H54 (cell line): ENCODE measurements around the gene NHLRC4.

Experiments
- DNase-seq: peaks from one replicate; pipeline ENCODE4 v3.0.0; 2011; ENCODE audit warnings: low spot score, mixed read lengths; ENCODE audit not compliant: insufficient read length
- FAIRE-seq: peaks from 3 replicates; lab custom pipeline; 2011; peaks lifted over from hg19 to GRCh38; lab: Jason Lieb, UNC
- POLR2A ChIP-seq: IDR thresholded peaks from 2 replicates; pipeline ENCODE4 v1.6.1; 2011; ENCODE audit warnings: low read depth, mild to moderate bottlenecking, low read length

NHLRC4 gene

DNA sequence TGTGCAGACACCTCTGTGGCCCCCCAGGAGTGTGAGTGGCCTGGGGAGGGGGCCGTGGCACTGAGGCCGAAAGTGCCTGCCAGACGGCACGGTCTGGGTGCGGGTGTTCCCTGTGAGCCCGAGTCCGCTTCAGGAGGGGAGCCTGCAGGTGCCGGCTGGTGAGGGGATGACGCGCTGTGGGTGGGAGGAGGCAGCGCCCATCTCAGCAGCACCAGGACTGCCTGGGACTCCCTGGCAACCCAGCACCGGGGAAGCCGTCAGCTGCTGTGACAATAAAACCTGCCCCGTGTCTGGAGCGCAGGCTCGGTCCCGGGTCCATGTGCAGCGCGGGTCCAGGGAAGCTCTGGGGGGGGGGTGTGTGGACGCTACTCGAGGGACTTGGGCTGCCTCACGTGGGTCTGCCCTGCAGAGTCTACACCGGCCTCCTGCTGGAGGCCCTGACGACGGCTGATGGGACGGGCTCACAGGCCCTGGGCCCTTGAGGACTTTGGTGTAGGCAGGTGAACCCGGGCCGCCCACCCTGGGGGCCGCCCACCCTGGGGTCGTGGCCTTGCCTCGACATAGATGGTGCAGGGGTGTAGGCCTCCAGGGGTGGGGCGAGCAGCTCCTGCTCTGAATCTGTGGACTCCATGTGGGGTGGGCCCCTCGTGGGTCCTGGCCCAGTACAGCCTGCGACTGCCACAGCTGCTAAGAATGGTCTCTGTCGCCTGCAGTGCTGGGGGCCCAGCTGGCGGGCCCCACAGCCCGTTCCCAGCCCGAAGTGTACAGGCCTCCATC lies 17.2 kb downstream of the NHLRC4 start:
- FAIRE-seq (no peak), DNase-seq (no peak)
- TF ChIP-seq POLR2A: no peak

DNA sequence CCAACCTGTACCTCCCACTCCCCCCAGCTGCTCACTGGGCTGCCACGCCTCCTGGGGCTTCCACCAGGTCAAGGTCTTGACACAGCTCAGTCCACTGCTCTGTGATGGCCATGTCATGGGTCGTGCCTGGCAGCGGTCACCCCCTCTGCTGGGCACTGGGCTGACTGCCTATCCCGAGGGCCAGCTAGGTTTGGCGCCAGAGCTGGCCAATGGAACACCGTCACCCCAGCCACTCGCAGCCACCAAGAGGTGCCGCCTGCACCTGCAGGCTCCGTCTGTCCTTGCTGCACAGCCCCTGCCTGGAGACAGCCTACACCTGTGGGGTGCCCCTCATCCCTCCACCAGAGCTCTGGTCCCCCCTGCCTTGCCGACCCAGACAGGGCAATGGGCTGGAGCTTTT lies 18.5 kb downstream of the NHLRC4 start:
- FAIRE-seq: no peak
- DNase-seq: no peak
- TF ChIP-seq POLR2A: no peak

DNA sequence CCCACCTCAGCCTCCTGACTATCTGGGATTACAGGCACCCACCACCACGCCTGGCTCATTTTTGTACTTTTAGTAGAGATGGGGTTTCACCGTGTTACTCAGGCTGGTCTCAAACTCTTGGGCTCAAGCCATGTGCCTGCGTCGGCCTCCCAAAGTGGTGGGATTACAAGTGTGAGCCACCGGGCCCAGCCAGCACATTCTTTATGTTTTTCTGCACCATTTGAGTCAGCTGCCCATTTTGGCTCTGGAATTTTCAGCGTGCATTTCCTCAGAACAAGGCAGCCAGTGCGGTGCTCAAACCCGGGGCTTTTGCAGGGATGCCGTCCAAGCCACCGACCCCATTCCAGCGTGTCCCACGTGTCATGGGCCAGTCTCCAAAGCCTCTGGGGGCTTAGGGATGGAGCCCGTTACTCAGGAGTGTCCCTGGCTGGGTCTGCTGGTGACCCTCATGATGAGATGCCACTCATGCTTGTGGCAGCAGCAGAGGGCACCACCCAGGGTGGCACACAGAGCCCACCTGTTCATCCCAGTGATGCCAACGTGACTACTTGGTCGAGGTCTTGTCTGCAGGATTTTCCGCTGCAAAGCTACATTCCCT lies 19.3 kb downstream of the NHLRC4 start:
- FAIRE-seq: no peak
- peak; percentile 17; the same call in 1 of the 2 replicates for TF ChIP-seq POLR2A
- DNase-seq: no peak

DNA sequence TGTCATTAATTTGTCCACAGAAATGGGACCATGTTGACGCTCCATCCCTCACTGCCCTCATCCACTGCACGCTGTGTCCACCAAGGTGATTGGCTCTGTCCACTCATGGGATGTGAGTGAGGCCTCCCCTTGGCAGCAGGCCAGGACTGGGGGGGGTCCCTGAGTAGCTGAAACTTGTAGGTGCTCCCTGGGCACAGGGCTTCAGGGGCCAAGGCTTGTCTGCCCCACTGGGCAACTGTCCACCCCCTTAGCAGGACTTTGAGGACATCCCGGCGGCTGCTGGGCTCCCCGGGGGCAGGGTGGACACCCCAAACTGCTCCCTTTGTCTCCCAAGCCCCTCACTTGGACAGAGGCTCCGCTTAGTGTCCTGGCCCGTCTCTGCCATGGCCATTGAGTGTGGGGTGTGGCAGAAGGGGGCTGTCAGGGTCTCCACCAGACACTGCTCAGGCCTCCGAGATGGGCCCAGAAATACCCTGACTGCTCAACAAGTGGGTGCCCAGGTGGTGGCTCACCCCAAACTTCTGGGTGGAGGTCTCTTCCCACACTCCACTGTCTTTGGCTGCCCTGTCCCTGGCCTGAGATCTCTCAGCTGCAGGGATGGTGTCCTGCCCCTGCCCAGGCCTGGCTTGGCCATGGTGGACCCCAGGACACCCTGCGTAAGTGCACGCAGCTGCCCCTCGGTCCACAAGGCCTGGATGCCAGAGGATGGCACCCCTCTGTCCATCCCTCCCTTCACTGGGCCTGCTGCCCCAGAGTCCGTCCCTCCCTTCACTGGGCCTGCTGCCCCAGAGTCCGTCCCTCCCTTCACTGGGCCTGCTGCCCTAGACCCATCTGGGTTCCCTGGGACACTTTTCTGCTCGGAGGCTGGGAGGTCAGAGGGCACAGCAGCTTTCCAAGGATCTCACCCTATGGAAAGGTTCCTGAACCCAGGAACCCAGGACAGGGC lies 20.1 kb downstream of the NHLRC4 start:
- FAIRE-seq (no peak), DNase-seq (no peak)
- peak; percentile 29; the same call in 1 of the 2 replicates for TF ChIP-seq POLR2A

DNA sequence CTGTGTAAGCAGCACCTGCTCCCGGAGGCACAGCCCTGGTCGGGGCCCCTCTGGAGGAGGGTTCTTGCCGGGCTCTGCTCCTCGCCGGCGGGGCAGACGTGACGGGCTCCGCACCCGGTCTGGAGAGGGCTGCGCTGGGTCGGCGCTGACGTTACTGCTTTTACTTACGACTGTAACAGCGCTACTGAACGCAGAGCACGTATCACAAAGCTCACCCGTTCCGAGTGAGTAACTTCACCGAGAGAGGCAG lies 21.8 kb downstream of the NHLRC4 start:
- DNase-seq (no peak), FAIRE-seq (no peak)
- TF ChIP-seq POLR2A: peak; percentile 5; the same call in 1 of the 2 replicates

DNA sequence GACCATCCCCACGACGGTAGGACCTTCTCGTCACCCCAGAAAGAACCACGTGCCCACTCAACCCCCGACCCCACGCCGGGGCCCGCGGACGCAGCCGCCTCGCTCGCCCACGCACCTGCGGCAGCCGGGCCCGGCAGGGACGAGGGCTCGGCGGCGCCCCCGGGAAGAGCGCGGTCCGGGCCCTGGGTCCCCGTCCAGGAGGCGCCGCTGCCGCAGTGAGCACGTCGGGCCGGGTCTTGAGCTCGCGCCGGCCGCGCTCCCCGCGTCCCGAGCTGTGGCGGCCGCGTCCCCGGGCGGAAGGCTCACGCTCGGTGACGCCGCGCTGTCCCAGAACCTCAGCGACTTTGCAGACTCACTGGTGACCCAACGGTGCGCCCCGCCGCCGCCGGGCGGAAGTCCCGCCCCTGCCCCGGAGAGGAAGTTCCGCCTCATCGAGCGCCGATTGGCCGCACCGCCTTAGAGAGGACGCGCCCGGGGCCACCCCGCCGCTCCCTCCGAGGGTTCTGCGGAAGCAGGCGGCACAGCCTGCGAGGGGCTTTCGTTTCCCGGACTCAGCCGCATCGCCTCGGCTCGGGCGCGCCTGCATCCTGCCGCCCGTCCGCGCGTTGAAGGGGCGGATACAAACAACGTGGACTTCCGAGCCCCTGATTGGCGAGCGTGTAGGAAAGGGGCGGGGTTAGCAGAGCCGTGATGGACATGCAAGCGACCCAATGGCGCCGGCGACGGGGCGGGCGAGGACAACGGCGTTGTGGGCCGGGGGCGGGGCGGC lies 22.3 kb downstream of the NHLRC4 start:
- FAIRE-seq: no peak
- peak; percentile 86 for TF ChIP-seq POLR2A

DNA sequence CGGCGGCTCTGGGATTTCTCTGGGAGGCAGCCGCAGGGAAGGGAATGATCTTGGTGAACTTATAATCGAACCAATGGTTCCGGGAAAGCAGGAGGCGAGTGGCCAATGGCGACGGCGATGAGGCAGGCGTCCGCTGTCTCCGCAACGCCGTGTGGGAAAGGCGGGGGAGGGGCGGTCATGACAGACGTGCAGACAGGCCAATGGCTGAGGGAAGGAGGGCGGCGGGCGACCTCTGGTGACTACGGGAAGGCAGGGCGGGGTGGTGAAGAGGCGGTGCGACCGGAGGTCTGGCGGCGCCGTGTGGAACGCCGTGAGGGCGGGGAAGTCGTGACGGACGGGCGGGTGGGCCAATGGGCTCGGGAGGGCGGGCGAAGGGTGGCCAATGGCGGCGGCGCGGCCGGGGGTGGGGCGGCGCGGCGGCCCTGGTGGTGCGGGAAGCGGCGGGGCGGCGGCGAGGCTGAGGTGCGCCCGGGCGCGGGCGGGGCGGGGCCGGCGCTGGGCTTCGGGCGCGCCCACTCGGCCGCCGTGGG lies 22.9 kb downstream of the NHLRC4 start, which contains the start of gene RAB40C:
Gene RAB40C, plus strand, starts transcription at position 409 of the 530 bp plus-strand sequence. CDS start 226 bp downstream, outside the sequence.
- DNase-seq: peak; percentile 99
- TF ChIP-seq POLR2A: peak; percentile 52
- no peak for FAIRE-seq

More for the DNA sequence above, 22.3 kb downstream of the NHLRC4 start:
- DNase-seq: peak; percentile 88

DNA sequence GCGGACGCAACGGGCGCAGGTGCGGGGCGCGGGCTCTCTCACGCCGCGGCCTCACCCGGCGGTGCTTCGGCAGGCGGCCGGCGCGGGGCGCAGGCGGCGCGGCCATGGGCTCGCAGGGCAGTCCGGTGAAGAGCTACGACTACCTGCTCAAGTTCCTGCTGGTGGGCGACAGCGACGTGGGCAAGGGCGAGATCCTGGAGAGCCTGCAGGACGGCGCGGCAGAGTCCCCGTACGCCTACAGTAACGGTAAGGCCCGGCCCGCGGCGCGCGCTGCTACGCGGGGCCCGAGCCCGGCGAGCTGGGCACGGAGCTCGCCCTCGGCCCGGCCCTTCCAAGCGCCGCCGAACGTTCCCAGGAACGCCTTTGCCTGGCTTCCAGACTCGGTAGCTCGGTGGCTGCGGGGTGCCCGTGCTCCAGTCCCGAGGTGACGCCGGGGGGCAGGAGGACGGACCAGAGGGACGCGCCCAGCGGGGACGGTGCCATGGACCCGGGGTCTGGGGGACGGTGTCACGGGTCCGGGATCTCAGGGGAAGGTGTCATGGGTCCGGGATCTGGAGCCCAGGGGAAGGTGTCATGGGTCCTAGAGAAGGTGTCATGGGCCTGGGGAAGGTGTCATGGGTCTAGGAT lies 23.5 kb downstream of the NHLRC4 start:
- DNase-seq (no peak), FAIRE-seq (no peak)
- peak; percentile 46; the same call in 1 of the 2 replicates for TF ChIP-seq POLR2A

DNA sequence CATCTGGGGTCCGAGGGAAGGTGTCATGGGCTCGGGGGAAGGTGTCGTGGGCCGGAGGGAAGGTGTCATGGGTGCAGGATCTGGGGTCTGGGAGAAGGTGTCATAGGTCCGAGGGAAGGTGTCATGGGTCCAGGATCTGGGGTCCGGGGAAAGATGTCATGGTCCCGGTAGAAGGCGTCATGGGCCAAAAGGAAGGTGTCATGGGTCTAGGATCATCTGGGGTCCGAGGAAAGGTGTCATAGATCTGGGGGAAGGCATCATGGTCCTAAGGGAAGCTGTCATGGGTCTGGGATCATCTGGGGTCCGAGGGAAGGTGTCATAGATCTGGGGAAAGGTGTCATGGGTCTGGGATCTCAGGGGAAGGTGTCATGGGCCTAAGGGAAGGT lies 24.0 kb downstream of the NHLRC4 start:
- no peak for FAIRE-seq
- no peak for DNase-seq
- no peak for TF ChIP-seq POLR2A

DNA sequence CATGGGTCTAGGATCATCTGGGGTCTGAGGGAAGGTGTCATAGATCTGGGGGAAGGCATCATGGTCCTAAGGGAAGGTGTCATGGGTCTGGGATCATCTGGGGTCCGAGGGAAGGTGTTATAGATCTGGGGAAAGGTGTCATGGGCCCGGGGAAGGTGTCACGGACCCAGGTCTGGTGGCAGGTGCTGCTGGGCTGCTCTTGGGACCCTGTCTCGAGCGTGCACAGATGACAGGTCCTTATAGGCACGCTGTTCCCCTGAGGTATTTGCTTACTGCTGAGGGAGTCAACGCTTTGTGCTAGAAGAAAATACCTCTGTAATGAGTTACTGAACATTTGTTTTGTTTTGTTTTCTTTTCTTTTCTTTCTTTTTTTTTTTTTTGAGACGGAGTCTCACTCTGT lies 24.4 kb downstream of the NHLRC4 start:
- no peak for TF ChIP-seq POLR2A
- FAIRE-seq (no peak), DNase-seq (no peak)

DNA sequence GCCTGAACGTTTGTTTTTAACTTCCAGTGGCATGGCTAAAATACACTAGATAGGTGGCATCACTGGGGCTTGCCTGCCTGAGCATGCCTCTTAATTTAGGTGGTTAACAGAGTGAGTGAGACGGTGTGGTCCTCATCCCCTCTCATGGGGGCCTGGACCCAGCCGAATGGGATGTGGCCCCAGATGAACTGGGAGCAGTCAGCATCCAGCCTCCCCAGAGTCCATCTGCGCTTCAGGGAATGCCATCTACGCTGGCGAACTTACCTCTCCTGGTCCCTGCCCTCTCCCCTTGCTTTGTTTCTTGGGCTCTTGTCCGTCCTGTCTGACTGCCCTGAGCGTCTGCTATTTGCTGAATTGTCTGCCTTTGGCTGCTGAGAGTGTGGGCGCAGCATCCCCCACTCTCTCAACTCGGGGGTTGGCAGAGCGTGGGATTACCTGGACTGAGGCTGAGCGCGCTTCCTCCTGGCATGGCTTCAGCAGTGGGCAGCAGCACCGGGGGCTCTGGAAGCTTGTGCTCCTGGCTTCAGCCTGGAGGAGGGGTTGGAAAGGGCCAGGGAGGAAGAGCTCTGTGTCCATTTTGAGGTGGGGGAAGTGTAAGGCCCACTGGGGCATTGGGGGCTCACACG lies 25.2 kb downstream of the NHLRC4 start:
- no peak for DNase-seq
- FAIRE-seq: no peak
- no peak for TF ChIP-seq POLR2A
